ENCODE measurements around the gene AQP6.

The AQP6 gene

GRCh38 chr12:49972641-49973360, at the start of gene AQP6:
TSS of gene AQP6 (plus strand) at chr12:49972947. CDS start at chr12:49973174, 227 bp downstream.
- no peak for DNase-seq (ENCODE audit: low read depth, low spot score)

DNA sequence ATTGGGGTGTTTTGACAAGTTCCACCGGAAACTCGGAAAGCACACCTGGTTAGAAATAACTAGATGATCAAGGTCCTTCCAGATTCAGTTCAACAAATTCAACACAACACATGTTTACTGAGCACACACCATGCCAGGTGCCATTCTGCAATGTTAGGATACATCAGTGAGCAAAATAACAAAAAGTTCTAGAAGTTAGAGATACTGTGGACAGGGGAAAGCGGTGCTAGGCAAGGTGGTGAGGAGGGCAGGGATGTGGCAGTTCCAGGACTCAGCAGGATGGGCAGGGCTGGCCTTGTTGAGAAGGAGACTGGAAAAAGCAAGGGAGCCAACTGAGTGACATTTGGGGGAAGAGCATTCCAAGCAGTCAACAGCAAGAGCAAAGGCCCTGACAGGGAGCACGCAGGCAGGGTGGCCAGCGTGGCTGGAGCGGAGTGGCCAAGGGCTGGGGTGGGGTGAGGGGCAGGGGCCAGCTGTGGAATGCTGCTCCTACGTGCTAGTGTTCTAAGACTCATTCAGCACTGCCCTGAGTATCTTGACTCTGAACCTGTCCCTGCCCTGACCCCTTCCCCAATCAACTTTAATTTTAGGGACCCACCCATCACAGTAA, 49.6 kb upstream of the AQP6 start:
- no peak for DNase-seq (ENCODE audit: low read depth, low spot score)

DNA sequence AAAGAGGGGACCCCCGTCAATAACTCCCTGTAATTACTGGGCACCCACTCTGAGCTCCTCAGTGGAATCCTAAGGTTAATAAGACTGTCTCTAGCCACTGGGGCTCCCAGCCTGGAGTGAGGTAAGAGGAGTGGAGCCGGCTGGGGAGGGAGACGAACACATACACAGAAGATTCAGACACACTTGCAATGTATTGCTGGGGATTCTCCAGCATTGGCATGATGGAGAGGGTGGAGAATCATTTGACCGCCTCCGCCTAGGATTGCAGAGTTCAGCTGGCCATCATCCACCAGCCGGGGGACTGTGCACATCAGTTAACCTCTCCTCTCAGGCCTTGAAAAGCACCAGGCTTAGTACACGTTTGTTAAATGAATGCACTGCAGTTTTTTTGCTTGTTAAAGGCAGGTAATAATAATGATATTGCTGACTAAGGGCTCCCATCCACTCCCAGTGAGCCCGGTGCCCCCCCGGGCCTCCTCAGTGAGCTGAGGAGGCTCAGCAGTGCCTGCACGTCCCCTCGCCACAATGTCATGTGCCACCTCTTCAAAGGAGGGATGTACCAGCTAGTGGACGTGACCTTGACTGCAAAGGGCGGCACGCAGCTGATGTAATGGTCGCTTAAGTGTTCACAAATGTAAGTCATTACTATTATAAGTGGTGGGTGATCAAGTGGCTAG, 48.7 kb upstream of the AQP6 start:
- no peak for DNase-seq (ENCODE audit: low read depth, low spot score)

DNA sequence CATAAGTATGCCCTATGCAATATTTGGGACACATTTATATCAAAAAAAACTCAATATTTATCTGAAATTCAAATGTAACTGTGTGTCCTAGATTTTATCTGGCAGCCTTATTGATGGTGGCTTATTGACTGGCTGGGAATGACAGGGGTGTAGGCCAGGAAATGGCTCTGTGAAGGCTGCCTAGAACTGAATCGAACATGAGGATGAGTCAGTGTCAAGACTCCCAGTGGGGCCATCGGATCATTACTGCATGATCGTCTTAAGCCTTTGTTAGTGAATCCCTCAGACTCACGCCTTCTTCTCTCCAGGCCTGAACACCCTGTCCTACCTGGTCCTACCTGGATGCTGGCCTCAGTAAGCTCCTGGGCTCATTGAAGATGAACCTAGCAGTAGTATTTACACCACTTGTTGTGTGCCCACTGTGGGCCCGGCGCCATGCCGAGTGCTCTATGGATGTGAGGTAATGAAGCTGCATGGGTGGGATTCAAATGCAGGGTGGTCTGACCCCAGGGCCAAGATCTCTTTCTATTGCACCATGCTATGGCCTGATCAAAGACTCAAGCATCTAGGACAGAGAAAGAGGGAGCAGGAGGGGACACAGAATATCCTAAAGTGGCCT, 48.0 kb upstream of the AQP6 start:
- no peak for DNase-seq (ENCODE audit: low read depth, low spot score)

DNA sequence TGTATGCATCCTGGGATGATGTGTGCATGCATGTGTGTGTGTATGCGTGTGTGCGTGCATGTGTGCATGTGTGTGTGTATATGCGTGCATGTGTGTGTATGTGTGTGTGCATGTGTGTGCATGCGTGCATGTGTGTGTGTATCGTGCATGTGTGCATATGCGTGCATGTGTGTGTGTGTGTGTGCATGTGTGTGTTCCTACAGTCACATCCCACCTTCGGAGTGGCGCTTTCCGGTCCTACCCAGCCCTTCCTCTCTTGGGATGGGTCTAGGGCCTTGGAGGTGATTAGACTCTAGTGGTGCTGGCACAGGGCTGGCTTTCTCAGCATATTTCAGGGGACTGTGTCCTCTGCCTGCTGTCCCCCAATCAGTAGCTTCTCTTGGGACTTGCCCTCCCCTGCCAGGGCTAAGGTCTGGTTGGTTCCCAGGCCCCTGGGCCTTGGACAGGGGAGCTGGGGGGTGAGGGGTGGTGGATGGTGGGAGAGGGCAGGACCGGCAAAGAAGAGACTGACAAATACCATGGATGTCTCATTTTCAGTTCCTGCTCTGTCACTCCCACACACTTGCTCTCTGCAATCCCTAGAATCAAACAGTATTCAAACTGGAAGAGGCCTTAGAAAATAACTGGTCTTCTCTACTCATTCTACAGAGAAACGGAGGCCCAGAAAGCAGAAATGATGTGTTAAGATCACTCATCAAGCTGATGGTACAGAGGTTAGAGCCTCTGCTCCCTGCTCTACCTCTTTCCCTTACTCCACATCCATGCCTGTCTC, 47.1 kb upstream of the AQP6 start:
- no peak for DNase-seq (ENCODE audit: low read depth, low spot score)

DNA sequence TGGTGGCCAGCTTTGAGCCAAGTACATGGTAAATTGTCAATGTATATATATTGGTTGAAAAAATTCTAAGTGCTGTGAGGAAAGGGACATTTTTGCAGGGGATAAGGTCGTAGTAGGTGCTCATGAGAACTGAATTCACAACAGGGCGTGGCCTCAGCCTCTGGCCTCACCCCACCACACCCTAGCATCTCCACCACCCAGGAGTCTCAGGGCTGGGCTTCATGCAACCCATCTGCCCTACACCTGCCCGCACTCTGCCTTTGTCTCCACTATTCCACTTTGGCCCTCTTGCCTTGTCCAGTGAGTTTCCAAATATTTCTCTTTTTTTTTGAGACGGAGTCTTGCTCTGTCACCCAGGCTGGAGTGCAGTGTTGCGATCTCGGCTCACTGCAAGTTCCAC, 44.3 kb upstream of the AQP6 start:
- DNase-seq (ENCODE audit: low read depth, low spot score): no peak

DNA sequence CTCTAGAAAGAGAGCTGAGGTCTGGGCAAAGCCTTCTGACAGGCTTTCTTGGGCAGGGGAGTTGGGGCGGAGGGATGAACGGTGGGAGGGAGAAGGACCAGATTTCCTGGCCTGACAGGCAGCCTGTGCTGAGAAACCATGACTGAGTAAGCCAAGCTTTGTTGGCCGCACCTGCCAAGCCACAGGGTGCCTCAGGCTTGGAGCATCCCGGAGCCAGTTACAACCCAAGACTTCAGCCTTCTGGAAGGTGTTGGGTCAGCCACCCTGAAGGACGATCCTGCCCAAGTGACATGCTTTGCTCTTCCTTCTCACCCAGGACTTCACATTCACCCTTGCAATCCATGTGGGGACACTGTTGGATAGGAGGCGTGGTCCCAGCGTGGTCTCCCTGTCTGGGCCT, 43.2 kb upstream of the AQP6 start:
- no peak for DNase-seq (ENCODE audit: low read depth, low spot score)

GRCh38 chr12:49930515-49931288, 42.0 kb upstream of the AQP6 start:
- DNase-seq (ENCODE audit: low read depth, low spot score): no peak

- no peak for DNase-seq (ENCODE audit: low read depth, low spot score)
Measured at GRCh38 chr12:49932023-49932422, 40.7 kb upstream of the AQP6 start.

DNA sequence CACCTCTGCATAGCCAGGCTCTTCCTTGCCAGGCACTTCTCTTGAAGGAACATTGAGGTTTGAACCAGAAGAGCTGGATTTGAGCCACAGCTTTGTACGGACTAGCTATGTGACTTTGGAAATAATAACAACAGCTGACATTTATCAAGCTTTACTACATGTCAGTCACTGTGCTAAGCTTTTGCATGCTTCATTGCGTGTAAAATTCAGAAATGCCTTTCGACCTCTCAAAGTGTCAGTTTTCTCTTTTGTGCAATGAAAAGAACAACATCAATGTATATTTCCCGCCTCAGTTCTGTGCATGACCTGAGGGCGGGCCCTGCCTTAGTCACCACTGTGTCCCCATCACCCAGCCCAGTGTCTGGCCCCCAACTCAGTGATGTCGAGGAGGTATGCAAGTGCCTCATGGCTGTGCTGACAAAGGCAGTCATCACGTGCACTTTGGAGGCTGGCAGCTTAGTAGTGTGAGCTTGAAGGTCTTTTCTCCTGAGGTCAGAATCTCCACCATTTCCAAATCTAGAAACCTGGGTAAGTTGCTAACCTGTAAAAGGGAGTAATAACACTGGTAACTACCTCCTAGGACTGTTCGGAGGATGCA, 40.1 kb upstream of the AQP6 start:
- DNase-seq (ENCODE audit: low read depth, low spot score): no peak

GRCh38 chr12:49933796-49934195, 39.0 kb upstream of the AQP6 start:
- DNase-seq (ENCODE audit: low read depth, low spot score): no peak

- DNase-seq (ENCODE audit: low read depth, low spot score): no peak
Measured at GRCh38 chr12:49934505-49934904, 38.2 kb upstream of the AQP6 start.

DNA sequence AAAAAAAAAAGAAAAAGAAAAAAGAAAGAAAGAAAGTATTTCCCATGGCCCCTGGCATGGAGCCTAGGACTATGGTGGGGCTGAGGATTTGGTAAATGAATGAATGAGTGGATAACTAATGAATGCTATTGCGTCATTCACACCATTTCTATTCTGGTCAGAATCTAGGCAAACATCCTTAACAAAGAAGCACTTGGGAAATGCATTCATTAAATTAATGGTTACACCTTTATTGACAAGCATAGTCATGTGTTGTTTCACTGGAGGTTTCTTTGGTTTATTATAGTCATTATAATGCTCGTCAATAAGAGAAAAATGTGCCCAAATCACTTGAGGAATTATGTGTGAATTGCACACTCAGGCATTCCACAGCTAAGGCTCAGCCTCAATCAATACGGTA, 35.8 kb upstream of the AQP6 start:
- DNase-seq (ENCODE audit: low read depth, low spot score): no peak

DNA sequence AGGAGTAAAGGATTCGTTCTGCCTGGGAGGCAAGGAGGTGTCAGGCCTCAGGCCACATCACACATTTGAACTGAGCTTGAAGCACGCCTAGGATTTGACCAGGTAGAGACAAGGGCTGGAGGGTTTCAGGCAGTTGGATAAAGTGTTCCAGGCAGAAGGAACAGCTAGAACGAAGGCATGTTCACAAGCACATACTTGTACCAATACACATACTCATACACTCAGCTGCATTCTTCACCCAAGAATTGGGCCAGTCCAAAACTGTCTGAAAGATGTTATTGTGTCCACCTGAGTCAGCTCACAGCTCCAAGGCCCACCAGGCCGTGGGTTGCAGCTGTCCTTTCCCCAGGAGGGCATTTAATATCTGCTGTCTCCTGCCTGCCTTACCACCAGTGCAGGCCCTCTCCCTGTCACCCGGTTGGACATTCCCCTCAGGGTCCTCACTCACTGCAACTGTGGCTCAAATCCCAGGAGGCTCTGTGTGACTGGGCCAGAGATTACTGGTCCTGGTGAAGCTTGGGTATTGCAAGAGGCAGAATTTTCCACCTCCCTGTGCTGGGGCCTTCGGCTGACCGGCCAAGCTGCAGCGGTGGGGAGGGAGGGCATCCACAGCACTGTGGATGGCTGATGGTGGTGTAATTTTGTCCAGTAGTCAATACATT, 35.0 kb upstream of the AQP6 start:
- DNase-seq (ENCODE audit: low read depth, low spot score): no peak

DNA sequence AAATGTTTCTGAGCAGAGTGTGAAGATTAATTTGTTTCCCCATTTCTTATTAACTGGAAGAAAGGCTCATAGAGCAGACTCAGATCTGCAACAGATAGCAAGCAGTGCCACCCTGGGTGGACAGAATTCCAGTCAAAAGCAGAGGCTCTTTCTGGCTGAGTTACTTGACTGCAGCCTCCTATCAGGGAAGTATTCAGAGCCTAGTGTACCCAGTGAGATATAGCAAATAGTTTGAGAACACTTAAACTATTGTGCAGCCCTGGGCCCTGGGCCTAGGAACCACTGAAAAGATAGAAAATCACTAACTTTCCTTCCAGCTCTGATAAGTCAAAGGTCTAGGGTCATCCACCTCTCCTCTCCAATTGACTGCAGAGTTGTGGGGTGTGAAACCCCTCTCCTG, 33.4 kb upstream of the AQP6 start:
- no peak for DNase-seq (ENCODE audit: low read depth, low spot score)

DNA sequence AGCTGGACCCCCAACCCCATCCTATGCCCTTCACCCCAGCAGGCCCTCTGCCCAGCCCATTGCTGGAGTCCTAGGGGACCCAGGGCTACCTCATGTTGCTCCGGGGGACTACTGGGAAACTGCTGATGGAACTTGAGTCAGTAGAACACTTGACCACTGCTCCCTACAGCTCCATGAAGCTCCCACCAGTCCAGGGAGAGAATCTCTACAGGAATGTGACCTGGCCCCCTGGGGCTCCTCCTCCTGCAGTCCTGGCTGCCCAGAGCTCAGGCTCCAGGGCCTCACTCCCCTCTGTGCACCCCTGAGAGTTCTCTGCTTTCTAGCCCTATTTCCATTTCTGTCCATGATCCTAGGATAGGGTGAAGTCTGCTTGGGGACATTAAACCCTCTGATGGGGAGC, 33.0 kb upstream of the AQP6 start:
- no peak for DNase-seq (ENCODE audit: low read depth, low spot score)

DNA sequence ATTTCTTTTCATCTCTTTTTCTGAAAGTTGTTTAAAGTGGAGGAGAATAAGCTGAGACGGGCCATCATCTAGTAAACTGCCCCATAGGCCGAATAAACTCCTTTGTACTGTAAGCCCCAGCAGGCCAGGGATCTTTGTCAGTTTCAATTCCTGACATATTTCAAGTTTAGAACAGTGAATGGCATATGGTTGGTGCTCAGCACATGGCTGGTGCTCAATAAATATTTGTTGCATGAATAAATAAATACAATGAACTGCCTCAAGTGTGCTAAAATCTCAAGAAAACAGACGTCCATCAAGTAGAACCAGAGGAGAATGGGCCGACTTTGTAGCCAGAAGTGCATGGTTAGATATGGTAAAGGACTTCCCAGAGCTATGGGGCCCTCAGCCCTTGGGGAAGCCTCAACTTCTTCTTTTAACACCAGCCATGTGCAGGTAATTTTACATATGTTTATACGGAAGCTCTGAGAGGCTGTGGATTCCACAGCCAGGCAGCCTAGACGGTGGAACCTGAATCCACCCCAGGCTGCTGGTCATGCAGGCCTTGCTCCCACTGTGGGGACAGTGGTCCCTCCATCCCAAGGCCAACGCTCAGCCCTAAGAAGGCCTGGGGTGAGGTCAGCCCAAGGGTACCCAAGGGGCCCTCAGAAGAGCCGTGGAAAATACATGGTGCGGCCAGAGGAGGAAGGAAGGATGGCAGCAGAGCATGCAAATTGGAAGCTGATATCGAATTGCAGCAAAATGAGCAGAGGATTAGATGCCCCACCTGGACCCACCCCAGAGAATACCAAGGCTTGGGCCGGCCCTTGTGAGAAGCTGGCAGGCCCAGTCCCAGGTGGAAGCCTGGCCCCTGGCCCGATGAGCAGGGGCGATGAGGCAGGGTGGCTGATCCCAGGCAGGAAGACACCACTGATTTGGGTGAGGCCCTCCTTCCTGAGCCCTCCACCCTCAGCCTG, 30.9 kb upstream of the AQP6 start:
- no peak for DNase-seq (ENCODE audit: low read depth, low spot score)

DNA sequence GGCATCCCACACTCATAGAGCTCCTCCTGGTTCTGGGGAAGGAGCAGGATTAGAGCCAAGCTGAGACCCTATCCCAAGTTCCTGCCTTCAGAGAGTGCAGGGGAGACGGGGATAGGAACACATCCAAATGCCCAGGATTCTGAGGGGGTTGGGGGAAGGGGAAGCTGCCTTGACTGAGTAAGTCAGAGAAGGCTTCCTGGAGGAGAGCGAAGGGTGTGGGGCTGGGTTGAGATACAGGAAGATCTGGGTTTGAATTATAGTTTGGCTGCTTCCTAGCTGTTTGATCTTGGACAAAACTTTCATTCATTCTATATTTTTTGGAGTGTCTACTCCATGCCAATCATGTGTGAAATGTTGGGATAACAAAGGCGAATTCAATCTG, 30.2 kb upstream of the AQP6 start:
- DNase-seq (ENCODE audit: low read depth, low spot score): no peak
